ENCODE measurements around the gene VAV2.
"Not testable (repeated sequence)": the region's sequence is repeated elsewhere in the genome, so short reads cannot be mapped to it uniquely, and the experiment has no call there.

Gene VAV2

GRCh38 chr9:133934482-133935232 is 57.5 kb downstream of the VAV2 start:
- DNase-seq, result no peak

- no peak for DNase-seq
Measured at GRCh38 chr9:133933426-133934026, 58.6 kb downstream of the VAV2 start.

- no peak for DNase-seq
Measured at GRCh38 chr9:133932633-133933032, 59.5 kb downstream of the VAV2 start.

- no peak for DNase-seq
Measured at GRCh38 chr9:133932181-133932580, 59.9 kb downstream of the VAV2 start.

GRCh38 chr9:133930682-133931485 is 61.2 kb downstream of the VAV2 start:
- DNase-seq, result no peak

- DNase-seq, result no peak
Measured at GRCh38 chr9:133930046-133930681, 62.0 kb downstream of the VAV2 start.

GRCh38 chr9:133929599-133929998 is 62.5 kb downstream of the VAV2 start:
- DNase-seq, result no peak

- DNase-seq, result no peak
Measured at GRCh38 chr9:133928248-133928764, 63.8 kb downstream of the VAV2 start.

GRCh38 chr9:133927041-133927440 is 65.1 kb downstream of the VAV2 start:
- no peak for DNase-seq

GRCh38 chr9:133926165-133926856 is 65.8 kb downstream of the VAV2 start:
- no peak for DNase-seq

- DNase-seq, result no peak
Measured at GRCh38 chr9:133924453-133924852, 67.7 kb downstream of the VAV2 start.

GRCh38 chr9:133923608-133924007 is 68.5 kb downstream of the VAV2 start:
- DNase-seq, result not testable (repeated sequence)

- no peak for DNase-seq
Measured at GRCh38 chr9:133921866-133922265, 70.3 kb downstream of the VAV2 start.

GRCh38 chr9:133920471-133920870 is 71.7 kb downstream of the VAV2 start:
- no peak for DNase-seq

GRCh38 chr9:133919253-133920115 is 72.6 kb downstream of the VAV2 start:
- DNase-seq, result no peak

- no peak for DNase-seq
Measured at GRCh38 chr9:133918111-133918813, 73.9 kb downstream of the VAV2 start.

GRCh38 chr9:133917375-133917774 is 74.7 kb downstream of the VAV2 start:
- DNase-seq, result no peak

- no peak for DNase-seq
Measured at GRCh38 chr9:133916159-133916541, 76.0 kb downstream of the VAV2 start.

GRCh38 chr9:133915534-133916158 is 76.5 kb downstream of the VAV2 start:
- DNase-seq, result no peak

Data from GF-D8 (cell line).